ENCODE results near the gene DENND5A. TPM values are rescaled to one million over a fixed set of nuclear protein-coding genes. Genes with fewer than 3 reads are reported as not detected.

The DENND5A gene
- total and polyA plus RNA-seq, 2 experiments from 2014 or later = 99.5 to 196 TPM

DNA sequence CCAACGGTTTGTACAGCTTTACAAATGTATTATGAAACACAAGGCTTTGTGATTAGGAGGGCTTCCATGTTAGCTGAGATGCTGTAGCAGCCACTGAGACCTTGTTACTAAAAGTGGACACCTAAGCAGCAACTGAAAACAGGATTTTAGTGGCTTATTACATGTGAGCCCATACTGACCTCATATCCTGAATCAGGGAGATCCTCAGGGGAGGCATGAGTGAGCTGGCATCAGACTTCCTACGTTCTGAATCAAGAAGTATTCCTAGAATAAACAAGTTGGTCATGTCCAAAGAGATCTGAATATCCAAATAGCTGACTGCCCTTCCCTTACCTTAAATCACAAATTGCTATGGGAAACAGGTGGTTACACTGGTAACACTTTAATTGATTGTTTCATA is 114.6 kb downstream of the DENND5A start:
- H3K27ac ChIP-seq = no peak overlapping the region

DNA sequence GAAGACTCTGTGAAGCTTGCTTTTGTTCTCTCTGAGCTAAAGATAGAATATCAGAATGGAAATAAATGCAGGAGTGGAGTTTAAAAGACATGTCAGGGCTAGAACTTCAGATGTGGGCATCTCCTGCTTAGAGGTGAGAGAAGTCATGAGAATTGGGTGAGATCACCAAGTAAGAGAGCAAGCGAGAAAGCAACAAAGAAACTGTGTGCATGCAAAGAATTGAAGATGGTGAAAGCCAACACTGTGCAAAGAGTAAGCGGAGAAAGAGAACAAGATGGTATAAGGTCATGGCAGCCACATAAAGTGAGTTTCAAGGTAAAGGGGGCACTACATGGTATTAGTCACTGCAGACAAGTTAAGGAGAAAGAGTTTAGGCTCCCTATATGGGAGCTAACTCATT is 116.4 kb downstream of the DENND5A start:
- Histone ChIP-seq H3K27me3 (no peaks in the 10 kb centered on the region), H3K4me1 (ENCODE audit: low read depth) (no peaks in the 10 kb centered on the region), H3K27ac (no peak overlapping the region), H3K9me3 (ENCODE audit: low read depth) (no peaks in the 10 kb centered on the region), H3K36me3 (peaks cover 70% of the 10 kb centered on the region), H3K4me3 (no peak overlapping the region)
- TF ChIP-seq, protein P1, sequence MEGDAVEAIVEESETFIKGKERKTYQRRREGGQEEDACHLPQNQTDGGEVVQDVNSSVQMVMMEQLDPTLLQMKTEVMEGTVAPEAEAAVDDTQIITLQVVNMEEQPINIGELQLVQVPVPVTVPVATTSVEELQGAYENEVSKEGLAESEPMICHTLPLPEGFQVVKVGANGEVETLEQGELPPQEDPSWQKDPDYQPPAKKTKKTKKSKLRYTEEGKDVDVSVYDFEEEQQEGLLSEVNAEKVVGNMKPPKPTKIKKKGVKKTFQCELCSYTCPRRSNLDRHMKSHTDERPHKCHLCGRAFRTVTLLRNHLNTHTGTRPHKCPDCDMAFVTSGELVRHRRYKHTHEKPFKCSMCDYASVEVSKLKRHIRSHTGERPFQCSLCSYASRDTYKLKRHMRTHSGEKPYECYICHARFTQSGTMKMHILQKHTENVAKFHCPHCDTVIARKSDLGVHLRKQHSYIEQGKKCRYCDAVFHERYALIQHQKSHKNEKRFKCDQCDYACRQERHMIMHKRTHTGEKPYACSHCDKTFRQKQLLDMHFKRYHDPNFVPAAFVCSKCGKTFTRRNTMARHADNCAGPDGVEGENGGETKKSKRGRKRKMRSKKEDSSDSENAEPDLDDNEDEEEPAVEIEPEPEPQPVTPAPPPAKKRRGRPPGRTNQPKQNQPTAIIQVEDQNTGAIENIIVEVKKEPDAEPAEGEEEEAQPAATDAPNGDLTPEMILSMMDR (IDR thresholded peaks at IDR 0.05; ENCODE audit: low read depth, low read length) = no peak
- no peak for DNase-seq (ENCODE audit: low read depth in 1 of 2, low spot score in 1 of 2)

More for the DNA sequence above, 114.6 kb downstream of the DENND5A start:
- no peaks in the 10 kb centered on the region for H3K27me3 ChIP-seq
- no peaks in the 10 kb centered on the region for H3K4me1 ChIP-seq (ENCODE audit: low read depth)
- peaks cover 58% of the 10 kb centered on the region for H3K36me3 ChIP-seq
- peak in 1 of 2 donors; percentile 39 for DNase-seq (ENCODE audit: low read depth in 1 of 2, low spot score in 1 of 2)
- TF ChIP-seq, protein P1 (IDR thresholded peaks at IDR 0.05; ENCODE audit: low read depth, low read length) = no peak
- H3K9me3 ChIP-seq (ENCODE audit: low read depth) = no peaks in the 10 kb centered on the region
- H3K4me3 ChIP-seq = no peak overlapping the region

- TF ChIP-seq, protein P1 (IDR thresholded peaks at IDR 0.05; ENCODE audit: low read depth, low read length) = no peak
- Histone ChIP-seq H3K27ac (no peak overlapping the region), H3K9me3 (ENCODE audit: low read depth) (no peaks in the 10 kb centered on the region), H3K4me1 (ENCODE audit: low read depth) (no peaks in the 10 kb centered on the region), H3K4me3 (no peak overlapping the region), H3K36me3 (peaks cover 76% of the 10 kb centered on the region), H3K27me3 (no peaks in the 10 kb centered on the region)
- no peak for DNase-seq (ENCODE audit: low read depth in 1 of 2, low spot score in 1 of 2)
These were observed 117.1 kb downstream of the DENND5A start for GRCh38 chr11:9148035-9148434.

DNA sequence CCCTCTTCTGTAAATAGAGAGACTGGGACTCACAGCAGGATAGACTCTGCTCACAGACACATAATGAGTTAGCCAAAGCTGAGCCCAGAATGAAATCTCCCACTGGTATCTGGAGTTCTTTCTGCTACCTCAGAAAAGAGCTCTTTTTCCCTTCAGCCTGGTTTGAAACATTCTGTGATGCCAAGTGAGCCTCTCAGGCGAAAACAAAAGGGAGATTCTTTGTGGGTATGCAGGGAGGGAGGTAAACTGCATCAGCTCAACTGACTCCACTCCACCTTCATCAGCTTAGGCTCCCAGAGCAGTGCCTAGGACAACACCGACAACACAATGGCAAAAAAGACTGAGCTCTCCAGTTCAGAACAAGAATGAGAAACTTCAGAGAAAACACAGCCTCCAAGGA is 118.7 kb downstream of the DENND5A start:
- no peaks in the 10 kb centered on the region for H3K27me3 ChIP-seq
- TF ChIP-seq, protein P1 (IDR thresholded peaks at IDR 0.05; ENCODE audit: low read depth, low read length) = no peak
- DNase-seq (ENCODE audit: low read depth in 1 of 2, low spot score in 1 of 2) = no peak
- H3K27ac ChIP-seq = no peak overlapping the region
- H3K4me3 ChIP-seq = no peak overlapping the region
- H3K9me3 ChIP-seq (ENCODE audit: low read depth) = no peaks in the 10 kb centered on the region
- peaks cover 81% of the 10 kb centered on the region for H3K36me3 ChIP-seq
- H3K4me1 ChIP-seq (ENCODE audit: low read depth) = no peaks in the 10 kb centered on the region

- peaks cover 80% of the 10 kb centered on the region for H3K36me3 ChIP-seq
- no peaks in the 10 kb centered on the region for H3K4me1 ChIP-seq (ENCODE audit: low read depth)
- TF ChIP-seq, protein P1 (IDR thresholded peaks at IDR 0.05; ENCODE audit: low read depth, low read length) = no peak
- H3K9me3 ChIP-seq (ENCODE audit: low read depth) = no peaks in the 10 kb centered on the region
- H3K4me3 ChIP-seq = no peak overlapping the region
- DNase-seq (ENCODE audit: low read depth in 1 of 2, low spot score in 1 of 2) = no peak
- H3K27me3 ChIP-seq = no peaks in the 10 kb centered on the region
- H3K27ac ChIP-seq = no peak overlapping the region
These were observed 119.9 kb downstream of the DENND5A start for GRCh38 chr11:9145283-9145682.

DNA sequence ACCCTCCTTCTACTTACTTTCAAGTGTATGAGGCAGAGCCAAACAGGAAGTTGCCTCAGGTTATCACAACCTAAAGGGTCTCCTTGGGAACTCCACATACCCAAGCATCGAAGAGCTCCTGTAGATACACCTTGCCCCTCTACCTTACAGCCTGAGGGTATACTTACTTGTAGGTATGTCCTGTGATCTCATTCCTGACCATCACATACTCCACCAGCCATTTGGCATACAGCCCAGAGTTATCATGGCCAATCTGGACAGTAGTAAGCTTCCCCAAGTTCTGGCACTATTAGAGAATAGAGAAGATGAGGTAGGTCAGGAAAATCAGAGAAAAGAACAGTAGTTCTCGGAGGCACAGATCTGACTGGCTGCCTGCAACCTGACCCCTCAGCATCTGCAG is 120.3 kb downstream of the DENND5A start:
- no peaks in the 10 kb centered on the region for H3K27me3 ChIP-seq
- no peak overlapping the region for H3K27ac ChIP-seq
- TF ChIP-seq, protein P1 (IDR thresholded peaks at IDR 0.05; ENCODE audit: low read depth, low read length) = no peak
- no peaks in the 10 kb centered on the region for H3K4me1 ChIP-seq (ENCODE audit: low read depth)
- no peak overlapping the region for H3K4me3 ChIP-seq
- no peaks in the 10 kb centered on the region for H3K9me3 ChIP-seq (ENCODE audit: low read depth)
- peaks cover 80% of the 10 kb centered on the region for H3K36me3 ChIP-seq
- no peak for DNase-seq (ENCODE audit: low read depth in 1 of 2, low spot score in 1 of 2)

All from cardiac muscle cell (in vitro differentiated cells and primary cell).